Measurements from ENCODE around the gene ALG12.
A peak's percentile ranks its signal among the peaks of the same experiment; 100 is the strongest.

GRCh38 chr22:49930596-49931412 is 12.6 kb upstream of the ALG12 start:
- TF ChIP-seq EP300 (IDR thresholded peaks at IDR 0.05): no peak
- TF ChIP-seq CTCF (IDR thresholded peaks at IDR 0.05): peak; percentile 72 to 89 (median 78)
- TF ChIP-seq POLR2A (IDR thresholded peaks at IDR 0.05): peak in 1 of 4 donors; percentile 54
